Neuron (in vitro differentiated cells): Measurements from ENCODE around the gene FOXO1.

Experiments used
- H2AFZ ChIP-seq: one replicate; pipeline ENCODE4 v1.6.1; 2013; ENCODE audit warnings: low read depth, mild to moderate bottlenecking, inconsistent platforms, low read length, moderate library complexity
- H3K27me3 ChIP-seq: one replicate; pipeline ENCODE4 v1.6.1; 2013; ENCODE audit warnings: low read length; ENCODE audit not compliant: insufficient read depth
- H3K36me3 ChIP-seq: one replicate; pipeline ENCODE4 v1.6.1; 2013; ENCODE audit warnings: low read length; ENCODE audit not compliant: insufficient read depth
- H3K4me1 ChIP-seq: one replicate; pipeline ENCODE4 v1.6.1; 2013; ENCODE audit warnings: low read length; ENCODE audit not compliant: insufficient read depth
- H3K4me3 ChIP-seq: 2 replicates; pipeline ENCODE4 v1.5.1; 2013; ENCODE audit warnings: mild to moderate bottlenecking, low read length, moderate library complexity
- H3K9me3 ChIP-seq: one replicate; pipeline ENCODE4 v1.6.1; 2013; ENCODE audit warnings: low read length

Gene FOXO1

GRCh38 chr13:40661875-40662665, 4.4 kb downstream of the FOXO1 start:
- Histone ChIP-seq H3K4me1 (peaks cover 22% of the 10 kb centered on the region), H2AFZ (no peak overlapping the region), H3K4me3 (no peak overlapping the region), H3K27me3 (no peaks in the 10 kb centered on the region), H3K9me3 (no peaks in the 10 kb centered on the region), H3K36me3 (no peaks in the 10 kb centered on the region)

GRCh38 chr13:40660692-40661091, 5.7 kb downstream of the FOXO1 start:
- Histone ChIP-seq H3K36me3 (no peaks in the 10 kb centered on the region), H3K4me1 (peaks cover 22% of the 10 kb centered on the region), H3K9me3 (no peaks in the 10 kb centered on the region), H2AFZ (no peak overlapping the region), H3K4me3 (no peak overlapping the region), H3K27me3 (no peaks in the 10 kb centered on the region)

- H3K36me3 ChIP-seq: no peaks in the 10 kb centered on the region
- peaks cover 22% of the 10 kb centered on the region for H3K4me1 ChIP-seq
- H2AFZ ChIP-seq: no peak overlapping the region
- H3K4me3 ChIP-seq: no peak overlapping the region
- H3K27me3 ChIP-seq: no peaks in the 10 kb centered on the region
- no peaks in the 10 kb centered on the region for H3K9me3 ChIP-seq
Measured at GRCh38 chr13:40660141-40660664, 6.2 kb downstream of the FOXO1 start.

GRCh38 chr13:40657951-40658350, 8.5 kb downstream of the FOXO1 start:
- Histone ChIP-seq H3K4me3 (no peak overlapping the region), H3K27me3 (no peaks in the 10 kb centered on the region), H3K36me3 (no peaks in the 10 kb centered on the region), H2AFZ (no peak overlapping the region), H3K4me1 (peaks cover 14% of the 10 kb centered on the region), H3K9me3 (no peaks in the 10 kb centered on the region)

- Histone ChIP-seq H2AFZ (no peak overlapping the region), H3K27me3 (no peaks in the 10 kb centered on the region), H3K36me3 (no peaks in the 10 kb centered on the region), H3K4me1 (peaks cover 8% of the 10 kb centered on the region), H3K4me3 (no peak overlapping the region), H3K9me3 (no peaks in the 10 kb centered on the region)
Measured at GRCh38 chr13:40657307-40657706, 9.1 kb downstream of the FOXO1 start.

- H3K27me3 ChIP-seq: no peaks in the 10 kb centered on the region
- H3K9me3 ChIP-seq: no peaks in the 10 kb centered on the region
- no peak overlapping the region for H3K4me3 ChIP-seq
- peaks cover 6% of the 10 kb centered on the region for H3K4me1 ChIP-seq
- no peak overlapping the region for H2AFZ ChIP-seq
- no peaks in the 10 kb centered on the region for H3K36me3 ChIP-seq
Measured at GRCh38 chr13:40656358-40656757, 10.1 kb downstream of the FOXO1 start.

GRCh38 chr13:40653527-40654318, 12.7 kb downstream of the FOXO1 start:
- Histone ChIP-seq H3K4me3 (no peak overlapping the region), H3K27me3 (no peaks in the 10 kb centered on the region), H2AFZ (no peak overlapping the region), H3K36me3 (no peaks in the 10 kb centered on the region), H3K9me3 (no peaks in the 10 kb centered on the region), H3K4me1 (peaks cover 19% of the 10 kb centered on the region)

GRCh38 chr13:40652588-40652940, 13.9 kb downstream of the FOXO1 start:
- Histone ChIP-seq H3K4me1 (peaks cover 28% of the 10 kb centered on the region), H3K36me3 (no peaks in the 10 kb centered on the region), H3K27me3 (no peaks in the 10 kb centered on the region), H2AFZ (no peak overlapping the region), H3K4me3 (no peak overlapping the region), H3K9me3 (no peaks in the 10 kb centered on the region)

GRCh38 chr13:40651866-40652587, 14.4 kb downstream of the FOXO1 start:
- no peaks in the 10 kb centered on the region for H3K36me3 ChIP-seq
- H3K27me3 ChIP-seq: no peaks in the 10 kb centered on the region
- H2AFZ ChIP-seq: no peak overlapping the region
- H3K4me3 ChIP-seq: no peak overlapping the region
- H3K4me1 ChIP-seq: peaks cover 28% of the 10 kb centered on the region
- H3K9me3 ChIP-seq: no peaks in the 10 kb centered on the region

- peaks cover 41% of the 10 kb centered on the region for H3K4me1 ChIP-seq
- no peaks in the 10 kb centered on the region for H3K27me3 ChIP-seq
- no peak overlapping the region for H2AFZ ChIP-seq
- no peak overlapping the region for H3K4me3 ChIP-seq
- no peaks in the 10 kb centered on the region for H3K36me3 ChIP-seq
- no peaks in the 10 kb centered on the region for H3K9me3 ChIP-seq
Measured at GRCh38 chr13:40648841-40649240, 17.6 kb downstream of the FOXO1 start.

GRCh38 chr13:40648040-40648439, 18.4 kb downstream of the FOXO1 start:
- Histone ChIP-seq H3K4me1 (peaks cover 41% of the 10 kb centered on the region), H3K4me3 (no peak overlapping the region), H3K36me3 (no peaks in the 10 kb centered on the region), H3K9me3 (no peaks in the 10 kb centered on the region), H2AFZ (no peak overlapping the region), H3K27me3 (no peaks in the 10 kb centered on the region)

GRCh38 chr13:40644838-40645604, 21.4 kb downstream of the FOXO1 start:
- H3K4me1 ChIP-seq: peaks cover 38% of the 10 kb centered on the region
- no peaks in the 10 kb centered on the region for H3K9me3 ChIP-seq
- H3K4me3 ChIP-seq: no peak overlapping the region
- H2AFZ ChIP-seq: peak overlapping the region; percentile 89
- H3K27me3 ChIP-seq: no peaks in the 10 kb centered on the region
- H3K36me3 ChIP-seq: no peaks in the 10 kb centered on the region
